H1 (cell line): ENCODE results near the gene PNPLA1. TPM values are rescaled to one million over a fixed set of nuclear protein-coding genes. Genes with fewer than 3 reads are reported as not detected.

Source experiments
- CTCF ChIA-PET: fragments of 300-600 bp; sonication (Branson Sonifier 250); formaldehyde crosslinking; loops from one replicate; lab custom pipeline; 2021; ENCODE audit not compliant: partially characterized antibody; lab: Charles Lee
- POLR2A ChIA-PET: fragments of 300-600 bp; sonication (Branson Sonifier 250); formaldehyde crosslinking; loops from one replicate; lab custom pipeline; 2021; ENCODE audit warnings: inconsistent platforms; ENCODE audit not compliant: partially characterized antibody; lab: Charles Lee
- DNase-seq, 2 experiments: peaks; one replicate each; pipeline versions ENCODE4 v3.0.0 to v3.0.0-alpha.2; 2010 to 2022; ENCODE audit warnings: low spot score in 2 of 2, low read depth in 1 of 2, mixed read lengths in 1 of 2
- FAIRE-seq: peaks from 2 replicates; lab custom pipeline; 2011; peaks lifted over from hg19 to GRCh38; lab: Jason Lieb, UNC
- H2AFZ ChIP-seq: 2 replicates; pipeline ENCODE4 v1.8.1; 2012; ENCODE audit warnings: low read length, inconsistent platforms
- H2AK5ac ChIP-seq: 2 replicates; pipeline ENCODE4 v1.6.1; 2013; ENCODE audit warnings: low read depth, low read length
- H2BK120ac ChIP-seq: replicated peaks from 2 replicates; pipeline ENCODE3; 2013; ENCODE audit warnings: low read depth, low read length, inconsistent platforms
- H2BK12ac ChIP-seq: 2 replicates; pipeline ENCODE4 v1.6.1; 2013; ENCODE audit warnings: low read depth, low read length
- H2BK15ac ChIP-seq: 2 replicates; pipeline ENCODE4 v1.6.1; 2013; ENCODE audit warnings: low read length
- H2BK20ac ChIP-seq: 2 replicates; pipeline ENCODE4 v1.6.1; 2013; ENCODE audit warnings: low read length
- H2BK5ac ChIP-seq: 2 replicates; pipeline ENCODE4 v1.6.1; 2013; ENCODE audit warnings: low read depth, low read length
- H3K14ac ChIP-seq: 2 replicates; pipeline ENCODE4 v1.6.1; 2013; ENCODE audit warnings: inconsistent platforms; ENCODE audit not compliant: insufficient read length
- H3K18ac ChIP-seq: 2 replicates; pipeline ENCODE4 v1.6.1; 2013; ENCODE audit warnings: low read length; ENCODE audit errors: extremely low read depth
- H3K23ac ChIP-seq: 2 replicates; pipeline ENCODE4 v1.6.1; 2013; ENCODE audit warnings: inconsistent platforms; ENCODE audit not compliant: insufficient read length
- H3K23me2 ChIP-seq: 2 replicates; pipeline ENCODE4 v1.6.1; 2013; ENCODE audit warnings: low read depth, low read length
- H3K27ac ChIP-seq: 2 replicates; pipeline ENCODE4 v1.6.1; 2011; ENCODE audit warnings: low read depth, low read length, inconsistent platforms
- H3K27me3 ChIP-seq, 4 experiments: replicated peaks in 1 of 4; 1 replicate in 1 of 4; 2 replicates in 3 of 4; pipeline versions ENCODE4 v1.6.1 to v1.8.1; 2011 to 2013; ENCODE audit warnings: low read length in 3 of 4, mild to moderate bottlenecking in 3 of 4, inconsistent platforms in 2 of 4, mixed read lengths in 2 of 4, moderate library complexity in 1 of 4; ENCODE audit not compliant: control insufficient read depth in 3 of 4, insufficient read depth in 3 of 4; ENCODE audit errors: extremely low read depth in 1 of 4
- H3K36me3 ChIP-seq, 4 experiments: 2 replicates each; pipeline versions ENCODE4 v1.6.1 to v1.8.1; 2011 to 2013; ENCODE audit warnings: mild to moderate bottlenecking in 4 of 4, low read length in 3 of 4, moderate library complexity in 2 of 4, control low read depth in 1 of 4, inconsistent platforms in 1 of 4; ENCODE audit not compliant: insufficient read depth in 4 of 4, control insufficient read depth in 2 of 4
- H3K4ac ChIP-seq: replicated peaks from 2 replicates; pipeline ENCODE3; 2013; ENCODE audit warnings: low read length, low read depth, mixed read lengths, inconsistent platforms; ENCODE audit not compliant: insufficient read length
- H3K4me1 ChIP-seq, 4 experiments: replicated peaks in 1 of 4; 1 replicate in 1 of 4; 2 replicates in 3 of 4; pipeline versions ENCODE4 v1.6.1 to v1.8.1; 2011 to 2013; ENCODE audit warnings: low read length in 3 of 4, inconsistent platforms in 2 of 4, mixed read lengths in 1 of 4; ENCODE audit not compliant: insufficient read depth in 4 of 4, control insufficient read depth in 3 of 4
- H3K4me2 ChIP-seq, 2 experiments: 2 replicates each; pipeline versions ENCODE4 v1.6.1 to v1.8.1; 2011 to 2013; ENCODE audit warnings: low read depth in 2 of 2, low read length in 2 of 2, control low read depth in 1 of 2, inconsistent platforms in 1 of 2, mild to moderate bottlenecking in 1 of 2; ENCODE audit not compliant: insufficient read depth in 1 of 2
- H3K4me3 ChIP-seq, 4 experiments: fragments of 200-600, 300-600 bp in 1 of 4; sonication (generic), shearing (Covaris generic), sonication (Bioruptor Twin) in 1 of 4; 2 replicates each; pipeline versions ENCODE4 v1.5.1 to v1.8.1; 2011 to 2016; ENCODE audit warnings: low read length in 4 of 4, low read depth in 3 of 4, control low read depth in 2 of 4, inconsistent platforms in 2 of 4, mild to moderate bottlenecking in 2 of 4, mixed read lengths in 1 of 4, moderate library complexity in 1 of 4; ENCODE audit not compliant: insufficient read depth in 2 of 4; ENCODE audit errors: extremely low read depth in 1 of 4
- H3K56ac ChIP-seq: replicated peaks from 2 replicates; pipeline ENCODE3; 2013; ENCODE audit warnings: low read depth, mild to moderate bottlenecking, mixed read lengths, low read length, inconsistent platforms; ENCODE audit not compliant: insufficient read length
- H3K79me1 ChIP-seq: 2 replicates; pipeline ENCODE4 v1.6.1; 2013; ENCODE audit warnings: low read depth, low read length, control low read depth
- H3K79me2 ChIP-seq, 2 experiments: 2 replicates each; pipeline versions ENCODE4 v1.6.1 to v1.8.1; 2012 to 2013; ENCODE audit warnings: low read length in 2 of 2, mild to moderate bottlenecking in 2 of 2, inconsistent platforms in 1 of 2; ENCODE audit not compliant: insufficient read depth in 2 of 2, control insufficient read depth in 1 of 2
- H3K9ac ChIP-seq, 4 experiments: replicated peaks in 1 of 4; 1 replicate in 1 of 4; 2 replicates in 3 of 4; pipeline versions ENCODE4 v1.6.1 to v1.8.1; 2011 to 2013; ENCODE audit warnings: low read depth in 3 of 4, low read length in 3 of 4, control low read depth in 2 of 4, mild to moderate bottlenecking in 2 of 4, moderate library complexity in 2 of 4, inconsistent platforms in 1 of 4; ENCODE audit errors: extremely low read depth in 1 of 4
- H3K9me3 ChIP-seq, 2 experiments: 2 replicates each; pipeline versions ENCODE4 v1.6.1 to v1.8.1; 2012 to 2013; ENCODE audit warnings: mild to moderate bottlenecking in 2 of 2, moderate library complexity in 2 of 2, control low read depth in 1 of 2, inconsistent platforms in 1 of 2, low read depth in 1 of 2, low read length in 1 of 2, mixed read lengths in 1 of 2; ENCODE audit not compliant: insufficient read depth in 2 of 2
- H4K20me1 ChIP-seq, 2 experiments: replicated peaks in 1 of 2; 2 replicates each; pipeline versions ENCODE3 to v1.8.1; 2011 to 2013; ENCODE audit warnings: inconsistent platforms in 2 of 2, low read length in 2 of 2, mild to moderate bottlenecking in 1 of 2; ENCODE audit not compliant: insufficient read depth in 2 of 2, control insufficient read depth in 1 of 2
- H4K5ac ChIP-seq: 2 replicates; pipeline ENCODE4 v1.6.1; 2013; ENCODE audit warnings: low read length, low read depth, mixed read lengths, inconsistent platforms; ENCODE audit not compliant: insufficient read length
- H4K8ac ChIP-seq: 2 replicates; pipeline ENCODE4 v1.8.0; 2013; ENCODE audit warnings: mild to moderate bottlenecking, moderate library complexity, low read length, inconsistent platforms; ENCODE audit not compliant: insufficient read depth; ENCODE audit errors: extremely low read depth
- H4K91ac ChIP-seq: replicated peaks from 2 replicates; pipeline ENCODE3; 2013; ENCODE audit warnings: low read length, mixed read lengths, inconsistent platforms; ENCODE audit not compliant: insufficient read length
- EP300 ChIP-seq, 2 experiments: IDR thresholded peaks; 1 replicate in 1 of 2; 2 replicates in 1 of 2; pipeline ENCODE4 v1.6.1; 2011 to 2012; ENCODE audit warnings: low read depth in 2 of 2, low read length in 2 of 2, mild to moderate bottlenecking in 2 of 2, borderline replicate concordance in 1 of 2, inconsistent platforms in 1 of 2, moderate library complexity in 1 of 2
- SIX5 ChIP-seq: IDR thresholded peaks from 2 replicates; pipeline ENCODE4 v1.6.1; 2011; ENCODE audit warnings: mild to moderate bottlenecking, low read depth, low read length
- TCF12 ChIP-seq: IDR thresholded peaks from 2 replicates; pipeline ENCODE4 v1.6.1; 2011; ENCODE audit warnings: low read depth, mild to moderate bottlenecking, low read length
- WGBS, 2 experiments: shearing (Covaris generic) in 1 of 2; methylation state at CpG; one replicate each; pipeline versions ENCODE4 v1.1.6 to v1.1.7; 2013 to 2015; ENCODE audit warnings: low lambda C conversion rate in 2 of 2, mixed read lengths in 2 of 2, inconsistent platforms in 1 of 2, low coverage in 1 of 2, missing lambda C conversion rate in 1 of 2; ENCODE audit not compliant: insufficient replicate concordance in 2 of 2, insufficient coverage in 1 of 2, insufficient read length in 1 of 2; ENCODE audit errors: extremely low coverage in 1 of 2, missing lambda C conversion rate in 1 of 2; 5-methylcytosine and 5-hydroxymethylcytosine counted together
- polyA plus RNA-seq, 7 experiments: library from polyadenylated mRNA; depleted of rRNA in 3 of 7; stranded (reverse) in 5 of 7; unstranded in 2 of 7; fragments of >200 nt in 5 of 7; fragments of 200-250 nt in 2 of 7; gene quantifications; 1 replicate in 5 of 7; 2 replicates in 1 of 7; 4 replicates in 1 of 7; pipeline versions ENCODE4 v1.2.1 to v1.2.3, GENCODE V29; 2011 to 2013; ENCODE audit warnings: missing spikeins in 2 of 7, mixed read lengths in 2 of 7
- total RNA-seq: library from RNA; stranded (reverse); fragmentation: NEBNext Ultra II Directional; extraction: Animal tissue kit (Norgen Biotek cat#: 25700); gene quantifications from 2 replicates; pipeline ENCODE4 v1.2.1, GENCODE V29; 2021
- TF ChIP-seq, protein P1 (sequence below): IDR thresholded peaks from 2 replicates; pipeline ENCODE4 v1.6.1; 2011; ENCODE audit warnings: low read depth, mild to moderate bottlenecking, low read length; ENCODE audit not compliant: insufficient read depth
- TF ChIP-seq, protein P2 (sequence below), 3 experiments: IDR thresholded peaks; 1 replicate in 2 of 3; 2 replicates in 1 of 3; pipeline versions ENCODE4 v1.5.1 to v1.6.1; 2011; ENCODE audit warnings: low read length in 3 of 3, mild to moderate bottlenecking in 3 of 3, inconsistent platforms in 2 of 3, low read depth in 1 of 3, moderate library complexity in 1 of 3; ENCODE audit not compliant: insufficient read depth in 1 of 3; ENCODE audit errors: control extremely low read depth in 1 of 3

PNPLA1 gene
- total and polyA plus RNA-seq, 2 of the 8 experiments (the other 6 are each of a cell fraction or from before 2014, with no cell fraction given), result not detected

DNA sequence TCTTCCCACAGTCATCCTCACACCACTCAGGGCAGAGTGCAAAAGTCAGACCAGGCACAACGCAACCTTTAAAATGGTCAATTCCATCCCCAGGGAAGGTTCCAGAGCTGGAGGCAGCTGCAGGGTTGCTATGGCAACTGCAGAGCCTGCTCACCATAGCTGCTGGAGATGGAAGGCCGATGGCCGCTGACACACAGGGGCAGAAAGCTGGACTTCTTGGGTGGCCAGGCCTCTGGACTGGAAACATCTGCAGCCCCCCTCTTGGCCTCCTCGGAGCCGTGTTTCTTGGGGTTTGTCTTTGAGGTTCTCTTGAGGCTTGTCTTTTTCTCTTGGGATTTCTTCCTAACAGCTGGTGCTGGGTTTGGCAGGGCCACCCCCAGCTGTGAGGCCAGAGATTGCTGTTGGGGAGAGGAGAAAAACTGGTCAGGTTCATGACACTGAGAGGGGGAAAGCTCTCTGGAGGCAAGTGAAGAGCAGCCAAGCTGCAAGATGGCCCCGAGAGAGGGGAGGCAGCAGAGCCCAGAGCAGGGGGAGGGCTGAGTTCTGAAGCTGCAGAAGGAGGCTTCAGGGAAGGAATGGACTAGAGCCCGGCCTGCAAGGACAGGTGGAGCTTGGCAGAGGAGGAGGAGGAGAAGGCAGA lies 56.6 kb downstream of the PNPLA1 start:
- no peak overlapping the region for H4K5ac ChIP-seq
- no peak overlapping the region for H2AFZ ChIP-seq
- H2BK15ac ChIP-seq, result 0 out of 2 replicates have a peak overlapping the region, but pooled peaks have one; percentile 18
- TF ChIP-seq EP300 (IDR thresholded peaks at IDR 0.05; ENCODE audit: borderline replicate concordance in 1 of 2, low read depth in 2 of 2, low read length in 2 of 2) (no peak), SIX5 (no peak), TCF12 (no peak)
- TF ChIP-seq, protein P1, sequence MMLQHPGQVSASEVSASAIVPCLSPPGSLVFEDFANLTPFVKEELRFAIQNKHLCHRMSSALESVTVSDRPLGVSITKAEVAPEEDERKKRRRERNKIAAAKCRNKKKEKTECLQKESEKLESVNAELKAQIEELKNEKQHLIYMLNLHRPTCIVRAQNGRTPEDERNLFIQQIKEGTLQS, result no peak
- TF ChIP-seq, protein P2, sequence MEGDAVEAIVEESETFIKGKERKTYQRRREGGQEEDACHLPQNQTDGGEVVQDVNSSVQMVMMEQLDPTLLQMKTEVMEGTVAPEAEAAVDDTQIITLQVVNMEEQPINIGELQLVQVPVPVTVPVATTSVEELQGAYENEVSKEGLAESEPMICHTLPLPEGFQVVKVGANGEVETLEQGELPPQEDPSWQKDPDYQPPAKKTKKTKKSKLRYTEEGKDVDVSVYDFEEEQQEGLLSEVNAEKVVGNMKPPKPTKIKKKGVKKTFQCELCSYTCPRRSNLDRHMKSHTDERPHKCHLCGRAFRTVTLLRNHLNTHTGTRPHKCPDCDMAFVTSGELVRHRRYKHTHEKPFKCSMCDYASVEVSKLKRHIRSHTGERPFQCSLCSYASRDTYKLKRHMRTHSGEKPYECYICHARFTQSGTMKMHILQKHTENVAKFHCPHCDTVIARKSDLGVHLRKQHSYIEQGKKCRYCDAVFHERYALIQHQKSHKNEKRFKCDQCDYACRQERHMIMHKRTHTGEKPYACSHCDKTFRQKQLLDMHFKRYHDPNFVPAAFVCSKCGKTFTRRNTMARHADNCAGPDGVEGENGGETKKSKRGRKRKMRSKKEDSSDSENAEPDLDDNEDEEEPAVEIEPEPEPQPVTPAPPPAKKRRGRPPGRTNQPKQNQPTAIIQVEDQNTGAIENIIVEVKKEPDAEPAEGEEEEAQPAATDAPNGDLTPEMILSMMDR (IDR thresholded peaks at IDR 0.05; ENCODE audit: control extremely low read depth in 1 of 3, insufficient read depth in 1 of 3, low read depth in 1 of 3, low read length in 3 of 3), result no peak
- H4K91ac ChIP-seq, result no peak overlapping the region
- no peak overlapping the region; the same call in 1 of the 2 replicates for H3K18ac ChIP-seq
- no peaks in the 10 kb centered on the region for H3K36me3 ChIP-seq
- no peak overlapping the region for H3K14ac ChIP-seq
- H2BK20ac ChIP-seq, result no peak overlapping the region
- no peak for DNase-seq
- CTCF ChIA-PET, result interaction anchor here (0.9 to 4.2 kb wide), 6 partner anchors 14 to 241 kb away, joined by 3 to 14 read pairs (median 4); no protein-coding TSS in a partner anchor
- H4K8ac ChIP-seq, result no peak overlapping the region; the same call in 1 of the 2 replicates
- H2BK5ac ChIP-seq, result no peak overlapping the region
- 83% methylated on average over 7 of the region's 7 CpGs; no CpG with 5 or more reads in 1 of the 2 experiments for WGBS, 2 experiments
- no peak overlapping the region for H3K9ac ChIP-seq
- H3K4me1 ChIP-seq, result peaks cover 0 to 16% (median 5%) of the 10 kb centered on the region in 4 experiments; a peak in 5 of 7 replicates
- POLR2A ChIA-PET, result interaction anchor here (0.9 kb wide), 1 partner anchor 25 kb away, joined by 3 read pairs; no protein-coding TSS in a partner anchor
- H2AK5ac ChIP-seq, result no peak overlapping the region
- no peak overlapping the region for H2BK12ac ChIP-seq
- no peak for FAIRE-seq
- no peaks in the 10 kb centered on the region for H3K79me2 ChIP-seq
- no peak overlapping the region for H3K27ac ChIP-seq
- H3K4me2 ChIP-seq, result no peak overlapping the region
- H2BK120ac ChIP-seq, result no peak overlapping the region
- no peaks in the 10 kb centered on the region for H3K9me3 ChIP-seq
- H3K56ac ChIP-seq, result no peak overlapping the region
- H3K79me1 ChIP-seq, result no peaks in the 10 kb centered on the region
- no peak overlapping the region for H3K4me3 ChIP-seq
- no peak overlapping the region for H3K4ac ChIP-seq
- peaks cover 0 to 2% of the 10 kb centered on the region in 2 experiments for H4K20me1 ChIP-seq
- no peak overlapping the region for H3K23ac ChIP-seq
- H3K23me2 ChIP-seq, result no peaks in the 10 kb centered on the region
- no peaks in the 10 kb centered on the region; a peak in 1 of 7 replicates for H3K27me3 ChIP-seq
